Testis (tissue), 2 donors: ENCODE measurements around the gene GINS2.

Experiments
- CTCF ChIP-seq, 3 experiments: fragments of 450-650 bp in 2 of 3; fragments of 200-600 bp in 1 of 3; sonication (generic) in 1 of 3; IDR thresholded peaks; one replicate each; pipeline ENCODE4 v1.5.1; 2016 to 2019; ENCODE audit warnings: antibody characterized with exemption in 3 of 3, mild to moderate bottlenecking in 2 of 3, moderate library complexity in 1 of 3
- POLR2A ChIP-seq: fragments of 450-650 bp; IDR thresholded peaks from one replicate; pipeline ENCODE4 v1.6.1; 2017; ENCODE audit warnings: antibody characterized with exemption, mild to moderate bottlenecking, moderate library complexity

- TF ChIP-seq POLR2A = no peak
- TF ChIP-seq CTCF (IDR thresholded peaks at IDR 0.05) = no peak
Observed at GRCh38 chr16:85664580-85665372, 24.0 kb downstream of the GINS2 start.
